K562 (cell line): Measurements from ENCODE around the gene PSMD2. TPM values are rescaled to one million over a fixed set of nuclear protein-coding genes. Genes with fewer than 3 reads are reported as not detected.

ENCODE experiments used
- ESRRB ChIP-seq: fragments of 250-450 bp; sonication (Bioruptor Pico); IDR thresholded peaks from 2 replicates; pipeline ENCODE4 v1.5.0; 2020; ENCODE audit warnings: mild to moderate bottlenecking, moderate library complexity, borderline replicate concordance
- MAZ ChIP-seq, 2 experiments: fragments of 450-650 bp in 1 of 2; sonication (generic) in 1 of 2; formaldehyde crosslinking; IDR thresholded peaks in 1 of 2; conservative IDR thresholded peaks in 1 of 2; 2 replicates each; pipeline versions ENCODE4 v1.4.0 to v1.5.0; 2020; ENCODE audit warnings: mild to moderate bottlenecking in 1 of 2, missing genetic modification reagents in 1 of 2
- MGA ChIP-seq: fragments of 450-650 bp; IDR thresholded peaks from 2 replicates; pipeline ENCODE4 v1.6.1; 2016; ENCODE audit warnings: mild to moderate bottlenecking, moderate library complexity
- SNIP1 ChIP-seq: fragments of 450-650 bp; IDR thresholded peaks from 2 replicates; pipeline ENCODE4 v1.7.1; 2017; ENCODE audit warnings: low read depth, mild to moderate bottlenecking
- STAT5A ChIP-seq: IDR thresholded peaks from 2 replicates; pipeline ENCODE4 v1.6.1; 2012; ENCODE audit warnings: low read length, inconsistent platforms, borderline replicate concordance
- TAF7 ChIP-seq: fragments of 450-650 bp; IDR thresholded peaks from 2 replicates; pipeline ENCODE4 v1.6.1; 2016; ENCODE audit warnings: missing genetic modification characterization, missing compliant biosample characterization
- TCF3 ChIP-seq: sonication (generic); formaldehyde crosslinking; IDR thresholded peaks from 2 replicates; pipeline ENCODE4 v1.4.0; 2020; ENCODE audit warnings: mild to moderate bottlenecking, missing genetic modification reagents
- ZNF197 ChIP-seq: fragments of 200-800 bp; sonication (Bioruptor generic); IDR thresholded peaks from 2 replicates; pipeline ENCODE4 v1.6.1; 2016; ENCODE audit warnings: low read depth, missing genetic modification characterization, missing compliant biosample characterization
- polyA plus RNA-seq, 8 experiments: library from polyadenylated mRNA; depleted of rRNA in 4 of 8; stranded (reverse) in 5 of 8; unstranded in 3 of 8; fragments of >200 nt; fragmentation: Nextera tagmentation in 2 of 8; fragmentation: Illumina TruSeq in 1 of 8; extraction: Ambion mirVana in 2 of 8; extraction: Trizol in 1 of 8; gene quantifications; 2 replicates each; pipeline versions ENCODE4 v1.2.1 to v1.2.3, GENCODE V29; 2011 to 2014; ENCODE audit warnings: inconsistent platforms in 1 of 8, missing spikeins in 1 of 8
- total RNA-seq, 7 experiments: library from RNA; depleted of rRNA in 6 of 7; stranded (reverse); fragments of >200 nt in 6 of 7; fragmentation: Illumina TruSeq in 2 of 7; extraction: Trizol in 2 of 7; gene quantifications; 2 replicates each; pipeline versions ENCODE4 v1.2.1 to v1.2.3, GENCODE V29; 2011 to 2021; ENCODE audit warnings: low replicate concordance in 1 of 7

The PSMD2 gene
- total and polyA plus RNA-seq, 9 of the 15 experiments (the other 6 are each of a cell fraction or from before 2014, with no cell fraction given), result 152 to 484 (median 295) TPM

DNA sequence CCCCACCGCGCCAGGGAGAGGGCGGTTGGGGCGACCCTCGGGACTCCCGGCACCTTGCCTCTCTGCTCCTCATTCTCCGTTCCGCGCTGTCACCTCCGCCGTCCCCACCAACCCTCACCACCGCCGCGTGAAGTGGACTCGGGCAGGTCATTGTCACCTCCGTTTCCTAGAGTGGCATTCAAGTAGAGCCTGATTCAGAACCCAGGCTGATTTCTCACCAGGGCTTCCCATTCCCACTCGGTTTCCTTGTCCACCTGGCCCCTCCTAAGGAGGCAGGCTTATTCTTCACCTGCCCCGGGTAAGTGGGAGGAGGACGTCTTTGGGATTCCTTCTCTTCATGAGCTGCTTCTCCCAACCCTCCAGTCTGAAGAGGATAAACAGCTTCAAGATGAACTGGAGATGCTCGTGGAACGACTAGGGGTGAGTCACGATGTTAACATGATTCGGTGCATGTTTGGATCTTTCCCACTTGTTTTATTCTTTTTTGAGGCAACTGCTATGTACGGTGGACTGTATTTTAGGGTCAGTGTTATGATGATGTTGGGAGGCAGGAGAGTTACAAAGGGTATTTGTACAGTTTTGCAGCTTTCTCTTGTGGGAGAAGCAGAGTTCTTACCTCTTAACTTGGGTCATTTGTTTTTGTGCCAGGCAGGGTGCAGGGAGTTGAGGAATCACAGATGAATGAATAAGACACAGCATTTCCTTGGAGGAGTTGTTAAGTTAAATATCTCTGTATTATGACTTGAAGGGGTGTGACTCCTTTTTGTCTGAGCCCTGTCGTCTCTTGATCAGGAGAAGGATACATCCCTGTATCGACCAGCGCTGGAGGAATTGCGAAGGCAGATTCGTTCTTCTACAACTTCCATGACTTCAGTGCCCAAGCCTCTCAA is 692 bp downstream of the PSMD2 start (continued):
- TF ChIP-seq SNIP1 (no peak), MAZ (CRISPR knock-in tag; conservative IDR thresholded peaks at IDR 0.05 in 1 of 2, IDR thresholded peaks at IDR 0.05 in 1 of 2) (no peak), TCF3 (no peak), TAF7 (tag) (no peak), STAT5A (no peak), MGA (peak; percentile 18; the same call in 1 of the 2 replicates), ZNF197 (CRISPR knock-in tag) (no peak), ESRRB (no peak)
